ENCODE data around the gene SEC14L2.

- TF ChIP-seq CTCF (IDR thresholded peaks at IDR 0.05) (no peak), POLR2A (IDR thresholded peaks at IDR 0.05) (no peak)
These were observed 10.9 kb upstream of the SEC14L2 start for GRCh38 chr22:30385942-30386341.

Measured in adrenal gland (tissue), 5 donors.